ENCODE measurements around the gene CHD5.
A peak's percentile ranks its signal among the peaks of the same experiment; 100 is the strongest.

CHD5 gene

DNA sequence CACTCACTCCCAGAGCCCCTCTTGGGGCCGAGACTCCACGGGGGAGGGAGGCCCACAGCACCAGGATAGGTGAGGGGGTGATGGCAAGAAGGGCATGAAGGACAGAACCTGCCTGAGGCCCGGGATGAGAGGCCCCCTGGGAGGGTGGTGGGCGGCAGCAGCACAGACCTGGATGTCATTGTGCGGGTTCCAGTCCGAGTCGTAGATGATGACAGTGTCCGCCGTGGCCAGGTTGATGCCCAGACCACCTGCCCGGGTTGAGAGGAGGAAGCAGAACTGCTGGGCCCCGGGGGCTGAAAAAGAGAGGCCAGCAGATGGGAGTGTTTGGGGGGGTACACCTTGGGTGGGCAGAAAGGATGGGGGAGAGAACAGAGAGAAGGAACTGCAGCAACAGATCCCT lies 50.1 kb downstream of the CHD5 start:
- no peak for DNase-seq

DNA sequence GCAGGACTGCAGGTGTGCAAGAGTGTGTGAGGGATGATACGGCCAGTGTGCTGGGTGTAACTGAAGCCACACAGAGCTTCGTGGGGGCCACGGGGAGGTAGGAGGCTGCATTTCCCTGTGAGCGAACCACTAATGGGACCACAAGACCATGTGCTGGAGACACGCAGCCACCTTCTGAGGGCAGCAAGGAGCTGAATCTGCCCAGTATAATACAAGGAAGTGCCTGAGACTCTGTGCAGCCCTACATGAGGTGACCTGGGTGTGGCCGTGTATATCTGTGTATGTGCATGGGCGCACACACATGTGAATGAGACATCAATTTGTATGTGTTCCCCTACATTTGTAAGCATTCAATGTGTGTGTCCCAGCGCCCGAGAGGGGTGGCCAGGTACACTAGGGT lies 50.8 kb downstream of the CHD5 start:
- peak; percentile 24 for DNase-seq

DNA sequence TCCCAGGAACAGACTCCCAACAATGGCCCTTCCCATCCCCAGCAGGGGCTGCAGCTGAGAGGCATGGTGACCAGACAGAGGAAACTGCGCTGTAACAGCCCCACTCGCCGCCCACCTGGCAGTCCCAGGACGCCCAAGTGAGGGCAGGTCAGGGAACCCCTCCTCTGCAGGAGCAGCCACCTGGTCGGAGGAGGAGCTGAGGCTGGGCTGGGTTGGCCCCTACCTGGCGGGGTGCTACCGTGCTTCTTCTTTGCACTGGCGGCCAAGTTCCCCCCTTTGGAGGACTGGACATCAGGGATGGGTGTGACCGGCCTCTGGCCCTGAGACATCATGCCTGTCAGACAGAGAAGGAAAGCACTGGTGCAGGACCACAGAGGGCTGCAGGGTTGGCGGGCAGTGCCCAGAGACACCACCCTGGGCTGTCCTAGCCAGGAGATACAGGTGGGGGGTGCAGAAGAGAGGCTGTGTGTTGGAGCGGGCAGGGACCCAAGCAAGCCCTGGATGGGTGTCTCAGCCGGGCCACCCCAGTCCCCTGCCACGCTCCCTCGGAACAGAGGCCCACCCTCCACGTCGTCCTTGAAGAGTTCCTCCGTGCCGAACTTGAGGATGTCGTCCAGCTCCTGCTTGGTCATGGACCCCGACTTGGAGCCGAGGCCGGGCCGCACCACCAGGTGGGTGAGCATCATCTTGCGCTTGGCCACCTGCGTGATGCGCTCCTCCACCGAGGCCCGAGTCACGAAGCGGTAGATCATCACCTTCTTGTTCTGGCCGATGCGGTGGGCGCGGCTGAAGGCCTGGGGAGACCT lies 51.6 kb downstream of the CHD5 start:
- no peak for DNase-seq

DNA sequence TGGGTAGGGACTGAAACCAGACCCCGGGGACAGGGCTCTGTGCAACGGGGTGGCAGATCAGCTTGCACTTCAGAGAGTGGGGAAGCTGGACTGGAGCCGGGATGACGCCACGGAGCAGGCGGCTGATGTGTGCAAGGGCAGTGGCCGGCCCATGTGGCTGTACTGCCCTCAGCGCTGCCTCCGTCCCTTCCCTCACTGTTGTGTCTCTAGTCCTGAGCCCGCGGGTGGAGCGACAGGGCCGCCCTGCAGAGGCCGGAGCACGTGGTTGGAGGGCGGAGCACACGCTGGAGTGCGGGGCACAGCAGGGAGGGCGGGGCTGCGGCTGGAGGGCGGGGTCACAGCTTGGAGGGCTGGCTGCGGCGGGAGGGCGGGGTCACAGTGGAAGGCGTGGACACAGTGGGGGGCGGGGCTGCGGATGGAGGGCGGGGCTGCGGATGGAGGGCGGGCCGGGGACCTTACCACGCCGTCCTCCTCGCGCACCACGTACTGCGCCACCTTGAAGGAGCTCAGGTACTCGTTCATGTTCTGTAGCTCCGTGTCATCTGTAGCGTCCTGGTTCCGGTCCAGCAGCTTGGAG lies 52.4 kb downstream of the CHD5 start:
- DNase-seq = peak; percentile 95

DNA sequence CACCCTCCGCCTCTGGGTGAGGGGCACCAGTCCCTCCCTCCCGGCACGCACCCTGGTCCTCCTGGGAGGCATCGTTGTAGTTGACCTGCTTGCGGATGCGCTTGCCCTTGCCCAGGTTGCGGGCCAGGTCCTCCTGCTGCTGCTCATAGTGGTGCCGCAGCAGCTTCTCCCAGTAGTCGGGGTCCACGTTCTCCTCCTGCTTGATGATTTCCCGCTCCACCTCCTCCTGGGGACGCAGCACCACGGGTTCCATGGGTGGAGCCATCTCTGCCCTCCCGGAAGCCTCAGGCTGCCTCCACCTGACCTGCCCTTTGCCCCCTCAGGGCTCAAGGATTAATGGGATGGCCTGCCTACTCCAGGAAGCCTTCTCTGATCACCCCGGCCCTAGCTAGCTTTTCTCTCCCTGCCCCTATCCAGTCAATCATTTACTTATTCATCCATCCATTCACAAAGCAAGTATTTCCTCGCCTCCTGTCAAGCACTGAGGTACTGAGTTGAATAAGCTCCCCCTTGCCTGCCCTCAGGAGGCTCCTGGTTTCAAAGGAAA lies 53.5 kb downstream of the CHD5 start:
- no peak for DNase-seq

DNA sequence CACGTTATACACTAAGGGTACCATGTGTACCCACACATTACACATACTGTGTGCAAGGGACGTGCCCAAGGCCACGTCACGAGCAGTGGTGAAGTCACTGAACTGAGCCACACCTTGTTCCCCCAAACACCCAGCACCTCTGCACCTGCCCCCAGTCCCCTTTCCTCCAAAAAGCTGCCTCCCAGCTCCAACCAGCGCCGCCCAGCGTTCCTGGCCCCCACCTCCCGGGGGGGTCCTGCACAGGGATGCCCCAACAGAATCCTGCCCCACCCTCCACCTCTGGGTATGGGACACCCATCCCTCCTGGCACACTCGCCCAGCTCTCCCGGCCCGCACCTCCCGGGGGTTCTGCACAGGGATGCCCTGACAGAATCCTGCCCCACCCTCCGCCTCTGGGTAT lies 54.1 kb downstream of the CHD5 start:
- no peak for DNase-seq

DNA sequence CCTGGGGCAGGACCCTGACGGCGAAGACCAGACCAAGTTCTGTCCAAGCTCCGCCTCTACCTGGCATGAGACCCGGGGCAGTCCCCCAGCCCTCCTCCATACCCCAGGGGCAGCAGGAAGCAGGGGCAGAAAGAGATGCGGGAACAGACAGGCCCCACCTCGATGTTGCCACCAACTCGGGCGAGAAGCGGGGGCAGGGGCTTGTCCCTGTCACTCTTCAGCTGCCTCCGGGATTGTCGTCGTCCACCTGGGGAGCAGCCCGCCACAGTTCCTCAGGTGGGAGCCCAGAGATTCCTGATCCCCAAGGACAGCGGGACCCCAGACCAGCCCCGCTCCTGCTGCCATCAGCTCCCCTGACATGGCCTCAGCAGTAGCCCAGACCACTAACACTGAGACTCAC lies 54.8 kb downstream of the CHD5 start:
- DNase-seq = no peak

DNA sequence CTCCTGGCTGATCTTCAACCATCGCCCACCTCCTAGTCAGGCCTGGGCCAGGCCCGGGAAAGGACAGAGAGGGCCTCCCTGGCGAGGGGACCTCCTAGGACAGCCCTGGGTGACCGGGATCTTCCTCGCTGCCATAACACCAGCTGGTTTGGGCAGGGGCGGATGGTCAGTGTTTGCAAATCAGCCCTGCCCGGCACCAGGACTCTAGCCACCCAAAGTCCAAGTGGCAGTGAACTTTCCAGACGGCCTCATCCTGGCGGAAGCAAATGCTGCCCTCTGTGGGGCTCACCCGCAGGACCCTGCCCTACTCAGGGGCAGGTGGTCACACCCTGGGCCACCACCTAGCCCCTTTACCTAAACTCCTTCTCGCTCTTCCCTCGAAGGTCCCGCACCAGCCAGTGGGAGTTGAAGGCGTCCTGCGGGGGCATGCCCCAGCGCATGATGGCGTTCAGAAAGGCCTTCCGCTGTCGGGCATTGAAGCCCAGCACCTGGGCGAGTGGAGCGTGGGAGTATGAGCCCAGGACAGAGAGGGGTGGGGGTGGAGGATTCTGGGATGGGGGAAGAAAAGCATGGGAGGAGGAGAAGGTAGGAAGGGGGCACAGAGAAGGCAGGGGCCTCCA lies 55.3 kb downstream of the CHD5 start:
- no peak for DNase-seq

DNA sequence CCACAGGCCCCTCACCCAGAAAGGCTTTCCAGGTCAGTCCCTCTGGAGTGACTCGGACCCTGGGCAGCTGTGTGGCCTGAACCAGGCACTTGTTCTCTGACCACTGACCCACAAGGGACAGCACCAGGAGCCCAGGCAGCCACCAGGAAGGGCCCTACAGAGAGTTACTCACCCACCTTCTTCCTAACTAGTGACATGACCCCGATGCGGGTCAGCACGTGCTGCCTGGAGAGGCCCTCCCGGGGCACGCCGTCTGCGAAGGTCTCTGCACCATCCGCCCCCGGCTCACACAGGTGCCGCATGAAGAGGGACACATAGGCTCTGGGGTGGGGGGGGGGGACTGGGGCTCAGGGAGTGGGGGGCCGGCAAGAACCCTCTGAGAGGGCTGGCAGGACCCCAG lies 55.8 kb downstream of the CHD5 start:
- DNase-seq = no peak

DNA sequence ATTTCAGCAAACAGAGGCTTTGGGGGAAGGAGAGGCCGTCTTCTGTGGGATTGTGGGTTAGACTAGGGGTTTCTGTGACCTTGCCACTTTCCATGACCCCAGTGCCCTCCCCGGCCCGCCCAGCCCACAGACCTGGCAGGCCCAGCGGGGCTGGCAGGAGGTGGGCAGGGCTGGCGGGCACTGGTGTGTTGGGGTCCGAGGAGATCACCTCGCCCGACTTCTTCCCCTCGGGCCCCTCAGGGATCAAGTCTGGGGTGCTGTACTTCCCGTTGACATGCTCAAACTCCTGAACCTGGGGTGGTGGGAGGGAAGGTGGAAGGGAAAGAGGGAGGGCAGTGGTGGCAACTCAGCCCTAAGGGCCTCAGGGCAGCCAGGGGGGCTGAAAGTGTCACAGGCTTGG lies 56.3 kb downstream of the CHD5 start:
- DNase-seq = no peak

DNA sequence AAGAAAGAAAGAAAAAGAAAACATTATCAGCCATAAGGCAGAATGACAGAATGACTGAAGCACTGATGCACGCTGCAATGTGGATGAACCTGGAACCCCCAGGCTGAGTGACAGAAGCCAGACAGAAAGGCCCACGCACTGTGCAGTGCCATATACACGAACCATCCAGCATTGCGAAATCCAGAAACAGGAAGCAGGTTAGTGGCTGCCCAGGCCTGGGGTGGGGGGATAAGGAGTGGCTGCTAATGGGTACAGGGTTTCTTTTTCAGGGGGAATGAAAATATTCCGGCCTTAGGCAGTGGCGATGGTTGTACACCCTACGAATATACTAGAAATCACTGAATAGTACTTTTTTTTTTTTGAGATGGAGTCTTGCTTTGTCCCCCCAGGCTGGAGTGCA lies 57.0 kb downstream of the CHD5 start:
- peak; percentile 81 for DNase-seq

DNA sequence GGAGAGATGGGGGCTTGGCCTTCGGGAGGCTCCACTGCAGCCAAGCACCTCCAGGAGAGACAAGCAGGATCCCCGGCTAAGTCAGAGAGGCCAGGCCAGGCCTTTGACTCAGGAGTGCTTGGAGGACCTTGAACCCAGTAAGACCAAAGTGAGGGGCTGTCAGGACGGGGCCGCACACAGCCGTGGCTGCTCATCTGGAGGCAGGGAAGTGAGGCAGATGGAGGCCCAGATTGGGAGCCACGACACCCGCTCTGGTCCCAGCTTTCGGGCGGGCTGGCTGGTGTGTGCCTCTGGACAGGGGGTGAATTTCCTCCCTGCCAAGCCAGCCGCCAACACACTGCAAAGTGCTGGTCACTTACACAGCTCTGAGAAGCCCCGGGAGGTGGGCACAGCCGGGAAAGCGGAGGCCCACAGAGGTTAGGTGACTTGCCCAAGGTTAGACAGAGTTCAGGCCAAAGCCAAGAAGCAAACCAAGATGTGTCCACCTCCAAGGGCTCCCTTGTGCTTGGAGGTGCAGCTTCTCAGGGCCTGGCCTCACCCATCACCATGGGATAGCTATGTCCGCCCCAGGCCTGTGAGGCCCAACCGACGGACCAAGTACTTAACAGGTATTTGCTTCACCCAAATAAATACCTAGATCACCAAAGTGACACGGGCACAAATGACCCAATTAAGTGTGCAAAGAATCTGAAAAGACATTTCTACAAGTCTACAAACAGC lies 58.3 kb downstream of the CHD5 start:
- DNase-seq = no peak

DNA sequence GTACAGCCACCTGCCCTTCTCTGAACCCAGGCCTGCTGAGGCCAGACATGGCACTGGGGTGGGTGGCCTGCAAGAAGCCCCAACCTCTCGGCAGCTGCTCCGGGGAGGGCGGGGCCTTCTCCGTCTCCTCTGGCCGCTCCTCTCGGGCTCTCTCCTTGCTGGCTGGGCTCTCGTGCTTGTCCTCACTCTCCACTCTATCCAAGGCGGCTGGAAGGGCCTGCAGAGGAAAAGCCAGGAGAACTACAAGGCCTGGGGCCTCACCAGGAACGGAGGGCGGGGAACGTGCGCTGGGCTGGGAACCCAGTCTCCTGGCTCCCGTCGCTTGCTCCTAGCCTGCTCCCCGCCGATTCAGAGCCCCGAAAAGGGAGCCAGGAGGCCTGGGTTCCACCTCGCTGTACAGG lies 59.1 kb downstream of the CHD5 start:
- DNase-seq = no peak

DNA sequence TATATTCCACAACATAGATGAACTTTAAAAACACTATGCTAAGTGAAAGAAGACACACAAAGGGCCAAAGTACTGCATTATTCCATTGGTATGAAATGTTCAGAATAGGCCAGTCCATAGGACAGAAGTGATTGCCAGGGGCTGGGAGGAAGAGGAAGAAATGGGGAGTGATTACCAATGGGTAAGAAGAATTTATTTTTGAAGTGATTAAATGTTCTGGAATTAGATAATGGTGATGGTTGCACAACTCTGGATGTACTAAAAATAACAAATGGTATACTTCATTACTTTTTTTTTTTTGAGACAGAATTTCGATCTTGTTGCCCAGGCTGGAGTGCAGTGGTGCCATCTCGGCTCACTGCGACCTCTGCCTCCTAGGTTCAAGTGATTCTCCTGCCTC lies 61.7 kb downstream of the CHD5 start:
- no peak for DNase-seq

DNA sequence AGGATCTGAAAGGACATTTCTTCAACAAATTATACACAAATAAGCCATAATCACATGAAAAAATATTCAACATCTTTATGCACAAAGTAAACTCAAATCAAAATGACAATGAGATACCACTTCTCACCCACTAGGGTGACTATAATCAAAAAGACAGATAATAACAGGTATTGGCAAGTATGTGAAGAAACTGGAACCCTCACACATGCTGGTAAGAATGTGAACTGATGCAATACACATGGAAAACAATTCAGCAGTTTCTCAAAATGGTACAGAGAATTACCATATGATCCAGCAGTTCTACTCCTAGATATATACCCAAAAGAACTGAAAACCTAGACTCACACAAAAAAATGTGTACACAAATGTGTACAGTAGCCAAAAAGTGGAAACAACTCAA lies 62.5 kb downstream of the CHD5 start:
- no peak for DNase-seq

DNA sequence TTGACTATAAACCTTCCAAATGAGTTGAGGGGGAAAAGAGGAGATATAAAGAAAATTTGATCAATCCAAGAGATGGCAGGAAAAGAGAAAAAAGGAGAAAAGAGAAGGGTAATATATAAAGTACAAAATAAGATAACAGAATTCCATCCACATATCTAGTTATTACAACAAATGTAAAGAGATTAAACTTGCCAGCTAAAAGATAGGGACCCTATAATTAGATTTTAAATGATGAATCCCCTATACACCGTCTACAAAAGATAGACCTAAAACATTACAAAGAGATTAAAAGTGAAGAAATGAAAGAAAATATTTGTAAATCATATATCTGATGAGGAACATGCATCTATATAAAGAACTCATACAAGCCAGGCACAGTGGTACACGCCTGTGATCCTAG lies 63.1 kb downstream of the CHD5 start:
- no peak for DNase-seq

DNA sequence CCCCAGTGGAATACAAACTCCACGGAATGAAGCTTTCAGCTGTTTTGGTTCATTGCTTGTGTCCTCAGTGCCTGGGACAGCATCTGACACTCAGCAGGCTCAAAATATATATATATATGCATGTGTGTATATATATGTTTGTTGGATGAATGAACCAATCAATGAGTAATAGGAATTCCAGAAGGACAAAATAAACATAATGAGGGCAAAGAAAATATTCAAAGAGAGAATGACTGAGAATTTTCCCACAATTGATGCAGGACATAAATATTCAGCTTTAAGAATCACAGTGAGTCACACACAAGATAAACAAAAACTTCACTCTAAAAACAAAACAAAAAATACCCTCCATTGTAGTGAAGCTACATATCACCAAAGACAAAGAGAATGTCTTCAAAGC lies 64.0 kb downstream of the CHD5 start:
- DNase-seq = no peak

DNA sequence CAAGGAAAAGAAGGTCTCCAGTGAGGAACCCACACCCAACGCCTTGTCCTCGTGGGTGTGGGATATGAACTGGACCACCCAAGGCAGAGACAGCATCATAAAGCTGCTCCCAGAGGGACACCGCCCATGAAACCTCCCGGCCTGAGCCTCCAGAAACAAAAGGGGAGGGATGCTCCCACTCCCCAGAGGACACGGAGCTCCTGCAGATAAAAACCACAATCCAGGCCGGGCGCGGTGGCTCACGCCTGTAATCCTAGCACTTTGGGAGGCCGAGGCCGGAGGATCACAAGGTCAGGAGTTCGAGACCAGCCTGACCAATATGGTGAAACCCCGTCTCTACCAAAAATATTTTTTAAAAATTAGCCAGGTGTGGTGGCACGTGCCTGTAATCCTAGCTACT lies 66.4 kb downstream of the CHD5 start:
- no peak for DNase-seq

DNA sequence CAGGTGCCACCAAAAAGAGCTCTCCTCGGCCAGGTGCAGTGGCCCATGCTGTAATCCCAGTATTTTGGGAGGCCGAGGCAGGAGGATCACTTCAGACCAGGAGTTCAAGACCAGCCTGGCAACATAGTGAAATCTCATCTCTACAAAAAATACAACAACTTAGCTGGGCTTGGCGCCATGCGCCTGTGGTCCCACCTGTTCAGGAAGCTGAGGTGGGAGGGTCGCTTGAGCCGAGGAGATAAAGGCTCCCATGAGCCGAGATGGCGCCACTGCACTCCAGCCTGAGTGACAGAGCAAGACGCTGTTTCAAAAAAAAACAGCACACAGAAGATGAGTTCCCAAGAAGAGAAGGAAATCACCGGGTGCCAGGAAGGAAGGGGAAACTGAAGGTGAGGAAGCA lies 67.0 kb downstream of the CHD5 start:
- no peak for DNase-seq

DNA sequence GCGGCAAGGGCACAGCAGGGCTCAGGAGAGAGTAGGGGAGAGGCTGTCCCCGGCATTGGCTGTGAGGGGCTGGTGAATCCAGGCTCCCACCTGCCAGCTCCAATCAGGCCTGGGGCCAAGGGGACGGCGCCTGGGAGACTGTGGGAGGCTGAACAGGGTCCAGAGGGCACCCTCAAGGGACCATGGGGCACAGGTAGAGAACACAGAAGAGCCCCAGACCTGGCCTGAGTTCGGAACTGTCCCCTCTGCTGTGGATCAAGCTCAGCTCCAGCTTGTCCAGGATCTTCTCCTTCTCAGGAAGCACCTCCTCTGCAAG lies 67.5 kb downstream of the CHD5 start:
- no peak for DNase-seq

DNA sequence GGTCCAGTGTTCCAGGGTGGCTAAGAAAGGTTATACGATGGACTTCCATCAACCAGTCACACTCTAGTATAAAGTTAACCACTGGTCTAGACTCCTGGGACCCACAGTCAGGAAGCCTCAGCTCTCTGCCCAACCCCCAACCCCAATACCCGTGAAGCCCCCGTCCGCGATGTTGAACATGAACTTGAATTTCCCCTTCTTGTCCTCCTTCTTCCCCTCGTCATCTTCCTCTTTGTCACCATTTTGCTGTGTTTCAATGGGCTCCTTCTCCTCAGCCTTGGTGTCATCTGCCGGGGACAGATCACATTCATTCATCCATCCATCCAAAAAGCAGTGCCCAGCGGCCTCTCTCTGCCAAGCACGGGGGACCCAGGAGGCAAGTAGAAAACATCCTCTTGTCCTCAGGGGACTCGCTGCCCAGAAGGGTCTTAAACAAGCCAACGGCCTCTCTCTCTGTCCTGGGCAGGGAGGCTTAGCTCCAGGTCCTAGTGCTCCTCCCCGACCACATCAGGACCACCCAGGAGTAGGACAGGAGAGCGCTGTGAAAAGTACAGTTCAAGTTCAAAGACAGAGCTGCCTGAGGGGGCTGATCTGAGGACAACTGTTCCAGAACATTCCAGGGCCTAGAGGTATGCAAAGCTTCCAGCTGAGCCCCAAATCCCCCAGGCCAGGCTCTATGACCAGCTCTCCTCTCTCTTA lies 68.0 kb downstream of the CHD5 start:
- DNase-seq = no peak

DNA sequence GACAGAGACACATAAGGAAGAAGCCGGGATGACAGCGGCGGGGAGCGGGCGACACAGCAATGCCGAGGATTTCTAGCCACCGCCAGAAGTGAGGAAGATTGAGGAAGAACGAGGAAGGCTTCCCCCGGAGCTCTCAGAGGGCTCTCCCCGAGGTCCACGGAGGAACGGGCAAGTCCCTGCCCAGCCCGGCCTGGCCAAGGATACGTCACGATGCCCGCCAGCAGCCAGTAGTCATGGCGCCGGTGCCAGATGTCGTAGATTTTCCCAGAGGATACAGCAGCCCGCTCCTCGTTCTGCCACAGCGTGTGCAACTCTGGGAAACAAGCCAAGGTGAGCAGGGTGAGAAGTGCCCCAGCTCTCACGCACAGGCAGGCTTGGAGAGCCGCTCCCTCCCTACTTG lies 68.5 kb downstream of the CHD5 start:
- DNase-seq = no peak

DNA sequence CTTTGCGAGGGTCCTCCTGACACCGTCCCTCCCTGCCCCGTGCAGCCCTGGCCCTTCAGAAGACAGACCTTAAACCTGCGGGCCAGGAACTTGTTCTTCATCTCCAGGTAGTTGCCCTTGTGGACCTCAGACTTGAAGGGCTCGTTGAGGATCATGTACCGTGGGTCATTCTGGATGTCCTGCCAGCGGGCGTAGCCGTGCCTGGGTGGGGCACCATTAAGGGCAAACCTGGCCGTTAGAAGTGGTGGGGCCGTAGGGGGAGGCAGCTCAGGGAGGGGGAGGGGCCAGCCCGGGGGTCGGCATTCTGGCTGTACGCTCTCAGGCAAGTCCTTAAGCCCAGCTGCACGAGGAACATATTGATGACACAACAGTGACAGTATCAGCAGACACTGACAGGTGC lies 69.8 kb downstream of the CHD5 start:
- no peak for DNase-seq
